Rectal smooth muscle tissue (tissue), 1 donor: ENCODE data around the gene HUS1.
A peak's percentile ranks its signal among the peaks of the same experiment; 100 is the strongest.
"Not testable (repeated sequence)": the region's sequence is repeated elsewhere in the genome, so short reads cannot be mapped to it uniquely, and the experiment has no call there.

Experiments
- H3K27ac ChIP-seq: one replicate; pipeline ENCODE4 v1.7.0; 2013; ENCODE audit warnings: low read depth, low read length, inconsistent platforms
- H3K27me3 ChIP-seq: one replicate; pipeline ENCODE4 v1.7.0; 2013; ENCODE audit warnings: low read length; ENCODE audit not compliant: control insufficient read depth, insufficient read depth
- H3K36me3 ChIP-seq: one replicate; pipeline ENCODE4 v1.7.0; 2013; ENCODE audit warnings: low read length; ENCODE audit not compliant: control insufficient read depth, insufficient read depth
- H3K4me1 ChIP-seq: one replicate; pipeline ENCODE4 v1.7.0; 2013; ENCODE audit warnings: low read length; ENCODE audit not compliant: control insufficient read depth, insufficient read depth
- H3K4me3 ChIP-seq: one replicate; pipeline ENCODE4 v1.7.0; 2013; ENCODE audit warnings: low read length
- H3K9ac ChIP-seq: one replicate; pipeline ENCODE4 v1.7.0; 2013; ENCODE audit warnings: low read length

HUS1 gene

DNA sequence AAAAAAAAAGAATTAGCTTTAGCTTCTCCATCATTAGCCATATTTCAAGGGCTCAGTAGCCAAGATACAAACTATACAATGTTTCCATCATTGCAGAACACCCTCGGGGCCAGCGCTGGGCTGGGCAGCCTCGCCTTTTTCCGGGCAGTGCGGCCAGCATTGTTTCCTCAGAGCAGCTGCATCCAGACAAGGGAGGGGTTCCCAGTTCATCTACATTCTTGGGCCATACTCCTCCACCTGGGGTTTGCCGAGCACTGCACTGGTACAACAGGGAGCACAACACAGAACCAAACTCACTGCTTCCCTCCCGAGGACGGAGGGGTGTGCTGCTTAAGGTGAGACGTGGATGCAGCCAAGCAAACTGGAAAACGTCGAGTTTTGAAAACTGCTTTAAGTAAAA lies 28.7 kb downstream of the HUS1 start:
- Histone ChIP-seq H3K9ac (no peak overlapping the region), H3K27me3 (no peaks in the 10 kb centered on the region), H3K27ac (no peak overlapping the region), H3K4me1 (no peaks in the 10 kb centered on the region), H3K36me3 (peaks cover 5% of the 10 kb centered on the region), H3K4me3 (no peak overlapping the region)

DNA sequence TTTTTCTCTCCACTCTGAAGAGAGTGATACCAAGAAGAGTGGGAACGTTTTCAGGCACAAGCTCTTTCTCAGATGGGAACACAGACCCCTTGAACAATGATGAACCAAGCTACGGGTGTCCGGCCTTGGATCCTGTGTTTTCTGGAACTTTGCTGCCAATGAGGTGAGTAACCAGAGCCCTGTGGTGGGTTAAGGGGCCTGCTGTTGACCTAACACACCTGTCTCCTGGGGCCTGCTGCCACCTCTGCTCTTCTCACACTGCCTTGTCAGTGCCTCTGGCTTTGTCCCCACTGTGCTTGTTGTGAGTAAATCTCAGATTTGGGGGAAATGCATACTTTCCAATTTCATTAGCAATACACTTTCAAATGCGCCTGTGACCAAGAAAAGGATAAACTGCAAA lies 29.7 kb downstream of the HUS1 start:
- Histone ChIP-seq H3K9ac (no peak overlapping the region), H3K4me3 (no peak overlapping the region), H3K36me3 (peaks cover 2% of the 10 kb centered on the region), H3K4me1 (no peaks in the 10 kb centered on the region), H3K27me3 (no peaks in the 10 kb centered on the region), H3K27ac (no peak overlapping the region)

DNA sequence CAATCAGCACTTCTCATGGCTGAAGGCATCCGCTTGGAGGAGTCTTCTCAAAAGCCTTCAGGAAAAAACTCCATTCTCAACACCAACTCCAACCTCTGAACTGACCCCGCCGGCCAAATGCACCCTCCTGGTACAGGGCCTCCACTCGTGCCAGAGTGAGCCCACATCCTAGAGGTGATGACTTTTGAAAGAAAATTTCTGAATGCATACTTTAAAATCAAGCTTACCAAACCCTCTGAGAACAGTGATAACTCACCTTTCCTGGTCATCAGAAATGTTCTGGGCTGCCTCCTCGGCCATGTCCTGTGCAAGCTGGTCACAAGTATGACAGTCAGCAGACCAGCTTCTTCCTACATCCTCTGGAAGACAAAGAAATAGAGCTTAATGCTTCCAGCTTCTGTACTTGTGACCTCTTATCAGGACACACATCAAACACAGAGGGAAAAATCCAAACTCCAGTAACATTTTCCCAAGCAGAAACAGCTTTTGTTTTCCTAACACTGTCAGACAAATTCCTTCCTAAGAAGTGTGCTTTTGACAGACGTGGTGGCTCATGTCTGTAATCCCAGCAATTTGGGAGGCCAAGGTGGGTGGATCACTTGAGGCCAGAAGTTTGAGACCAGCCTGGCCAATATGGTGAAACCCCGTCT lies 31.1 kb downstream of the HUS1 start, which contains the start of gene PKD1L1:
Gene PKD1L1 (minus strand): TSS at position 326 of the 650 bp plus-strand sequence. CDS start 26 bp downstream, at position 300.
- no peaks in the 10 kb centered on the region for H3K36me3 ChIP-seq
- no peaks in the 10 kb centered on the region for H3K4me1 ChIP-seq
- H3K4me3 ChIP-seq = no peak within 1 kb of the TSS
- H3K27me3 ChIP-seq = no peaks in the 10 kb centered on the region
- no peak within 1 kb of the TSS for H3K9ac ChIP-seq
- no peak within 1 kb of the TSS for H3K27ac ChIP-seq

DNA sequence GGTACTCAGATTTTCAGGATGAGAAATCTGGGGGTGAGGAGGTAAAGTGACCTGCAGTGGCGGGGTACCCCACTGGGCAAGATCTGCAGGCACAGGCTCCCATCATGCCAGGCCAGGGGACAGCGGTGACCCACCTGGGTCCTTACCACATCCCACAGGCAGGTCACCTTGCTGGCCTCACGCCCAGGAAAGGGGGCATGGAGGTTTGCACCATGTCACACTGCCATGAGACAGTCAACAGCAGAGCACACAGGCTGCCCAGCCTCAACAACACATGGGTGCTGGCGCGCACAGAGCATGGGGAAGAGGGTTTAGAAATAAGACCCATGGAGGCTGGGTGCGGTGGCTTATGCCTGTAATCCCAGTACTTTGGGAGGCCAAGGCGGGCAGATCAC lies 32.1 kb downstream of the HUS1 start:
- Histone ChIP-seq H3K36me3 (no peaks in the 10 kb centered on the region), H3K4me3 (no peak overlapping the region), H3K9ac (no peak overlapping the region), H3K27ac (no peak overlapping the region), H3K27me3 (no peaks in the 10 kb centered on the region), H3K4me1 (no peaks in the 10 kb centered on the region)

DNA sequence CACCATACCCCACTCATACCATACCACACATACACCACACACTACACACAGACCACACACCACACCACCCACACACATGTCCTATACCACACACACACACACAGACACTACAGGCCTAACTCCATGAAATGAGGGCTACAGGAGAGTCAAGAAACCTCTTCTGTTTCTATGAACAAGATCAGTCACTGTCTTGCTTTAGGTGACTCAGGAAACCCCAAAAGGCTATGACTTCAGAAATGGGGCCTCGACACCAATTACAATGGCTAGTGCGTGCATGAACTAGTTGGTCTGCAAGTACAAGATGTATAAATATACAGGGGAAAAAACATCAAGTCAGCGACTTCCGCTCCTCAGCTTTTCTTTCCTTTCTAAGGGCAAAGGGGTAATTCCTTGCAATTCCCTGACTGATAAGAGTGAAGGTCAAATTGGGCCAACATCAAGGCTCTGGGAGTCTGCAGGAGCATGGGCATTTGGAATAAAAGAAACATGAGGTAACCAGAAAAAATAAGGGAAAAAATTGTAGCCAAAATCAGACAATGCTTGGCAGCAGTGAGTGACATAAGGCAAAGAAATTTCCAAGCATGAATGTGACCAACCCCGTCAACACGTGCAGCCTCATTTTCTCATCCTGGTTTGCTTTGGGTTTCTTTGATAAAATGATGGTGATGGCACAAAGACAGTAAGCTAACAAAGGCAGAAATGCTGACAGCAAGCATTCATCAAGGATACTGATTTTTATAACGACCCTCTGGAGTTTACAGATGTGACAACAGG lies 32.6 kb downstream of the HUS1 start:
- Histone ChIP-seq H3K4me3 (no peak overlapping the region), H3K4me1 (no peaks in the 10 kb centered on the region), H3K36me3 (no peaks in the 10 kb centered on the region), H3K27me3 (no peaks in the 10 kb centered on the region), H3K27ac (no peak overlapping the region), H3K9ac (no peak overlapping the region)

DNA sequence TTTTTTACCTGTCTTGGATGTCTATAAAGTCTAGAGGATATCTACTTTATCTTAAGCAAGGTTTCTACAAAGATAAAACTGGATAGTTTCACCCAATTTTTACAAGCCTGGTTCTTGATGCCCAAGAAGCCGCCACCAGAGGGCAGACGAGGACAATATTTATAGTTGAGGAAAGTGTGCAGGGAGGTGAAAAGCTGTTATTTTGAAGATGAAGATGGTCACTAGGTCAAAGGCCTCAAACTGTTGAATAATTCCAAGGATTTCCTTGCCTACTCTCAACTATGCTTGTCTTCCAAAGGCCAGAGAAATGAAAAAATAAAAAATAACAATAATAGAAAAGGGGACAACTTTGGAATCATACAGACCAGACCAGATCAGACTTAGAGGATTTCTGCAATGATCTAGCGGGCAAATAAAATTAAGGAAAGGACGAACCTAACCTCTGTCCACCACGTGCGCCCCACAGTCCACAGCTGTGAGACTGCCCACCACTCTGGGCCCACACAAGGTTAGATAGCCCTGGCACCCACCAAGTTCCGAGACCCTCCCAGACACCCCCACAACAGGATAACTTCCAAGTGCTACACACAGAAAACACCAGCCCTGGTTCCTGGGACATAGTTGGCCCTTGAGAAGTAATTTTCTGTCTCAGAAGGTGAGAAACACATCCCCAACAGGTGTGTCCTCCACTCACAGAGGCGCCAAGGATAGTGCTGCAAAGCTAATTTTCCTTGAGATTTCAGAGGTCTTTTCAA lies 34.0 kb downstream of the HUS1 start:
- H3K4me1 ChIP-seq = no peaks in the 10 kb centered on the region
- H3K36me3 ChIP-seq = no peaks in the 10 kb centered on the region
- H3K9ac ChIP-seq = no peak overlapping the region
- H3K27ac ChIP-seq = no peak overlapping the region
- H3K27me3 ChIP-seq = no peaks in the 10 kb centered on the region
- no peak overlapping the region for H3K4me3 ChIP-seq

DNA sequence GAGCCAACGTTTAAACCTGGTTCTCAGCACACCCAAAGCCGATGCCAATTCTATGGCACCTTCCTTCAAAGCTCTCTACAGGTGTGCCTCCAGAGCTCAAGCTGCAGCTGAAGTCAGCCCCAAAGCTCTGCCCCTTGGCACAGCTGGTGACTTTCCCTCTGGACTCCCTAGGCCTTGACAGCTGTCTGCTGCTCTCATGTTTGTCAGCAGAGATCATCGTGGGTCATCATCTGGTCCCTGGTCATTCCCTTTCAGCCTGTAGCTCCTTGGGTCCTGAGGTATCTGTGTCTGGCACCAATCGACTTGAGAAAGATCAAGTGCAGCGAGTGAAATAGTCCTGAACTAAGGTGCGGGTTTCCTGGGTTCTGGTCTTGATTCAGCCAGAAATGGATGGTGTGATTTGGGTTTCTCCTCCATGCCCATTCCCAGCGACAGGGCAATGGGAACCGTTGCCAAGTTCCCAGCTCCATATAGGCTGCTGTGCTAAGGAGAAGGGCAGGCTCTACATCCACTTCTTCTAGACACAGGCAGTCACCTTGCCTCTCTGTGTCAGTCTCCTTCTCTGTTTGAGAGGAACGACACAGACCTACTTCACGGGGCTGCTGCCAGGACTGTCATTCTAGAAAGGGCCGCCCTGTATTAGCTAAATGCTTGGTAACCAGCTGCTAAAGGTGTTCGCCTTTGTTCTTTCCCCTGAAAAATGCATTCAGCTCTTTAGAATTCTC lies 34.7 kb downstream of the HUS1 start:
- H3K9ac ChIP-seq = no peak overlapping the region
- H3K27me3 ChIP-seq = no peaks in the 10 kb centered on the region
- H3K27ac ChIP-seq = no peak overlapping the region
- H3K4me1 ChIP-seq = no peaks in the 10 kb centered on the region
- H3K36me3 ChIP-seq = no peaks in the 10 kb centered on the region
- H3K4me3 ChIP-seq = no peak overlapping the region

DNA sequence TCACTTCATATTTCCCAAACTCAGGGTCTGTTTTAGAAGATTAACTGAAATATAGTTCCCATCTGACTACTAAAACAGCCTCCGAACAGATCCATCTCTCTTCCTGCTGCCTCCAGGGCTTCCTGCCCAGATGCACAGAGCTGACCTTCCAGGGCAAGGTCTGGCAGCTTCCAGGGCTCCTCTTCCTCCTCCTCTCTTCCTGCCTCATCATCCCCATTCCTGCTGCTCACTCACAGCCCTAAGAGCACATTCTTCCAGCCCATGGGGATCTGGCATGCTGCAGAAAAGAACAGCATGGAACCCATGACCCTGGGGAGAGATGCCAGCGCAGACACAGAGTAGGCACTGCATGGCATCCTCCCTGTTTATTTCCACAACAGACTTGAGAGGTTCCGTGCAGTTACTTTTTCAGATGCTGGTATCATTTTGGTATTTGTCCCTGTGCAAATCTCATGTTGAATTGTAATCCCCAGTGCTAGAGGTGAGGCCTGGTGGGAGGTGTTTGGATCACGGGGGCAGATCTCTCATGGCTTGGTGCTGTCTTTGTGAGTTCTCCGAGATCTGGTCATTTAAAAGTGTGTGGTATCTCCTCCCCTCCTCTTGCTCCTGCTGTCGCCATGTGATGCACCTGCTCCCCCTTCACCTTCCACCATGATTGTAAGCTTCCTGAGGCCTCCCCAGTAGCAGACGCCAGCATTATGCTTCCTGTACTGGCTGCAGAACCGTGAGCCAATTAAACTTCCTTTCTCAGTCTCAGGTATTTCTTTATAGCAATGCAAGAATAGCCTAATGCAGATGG lies 35.5 kb downstream of the HUS1 start:
- no peak overlapping the region for H3K9ac ChIP-seq
- H3K27ac ChIP-seq = no peak overlapping the region
- H3K4me3 ChIP-seq = no peak overlapping the region
- H3K4me1 ChIP-seq = no peaks in the 10 kb centered on the region
- H3K36me3 ChIP-seq = no peaks in the 10 kb centered on the region
- no peaks in the 10 kb centered on the region for H3K27me3 ChIP-seq

DNA sequence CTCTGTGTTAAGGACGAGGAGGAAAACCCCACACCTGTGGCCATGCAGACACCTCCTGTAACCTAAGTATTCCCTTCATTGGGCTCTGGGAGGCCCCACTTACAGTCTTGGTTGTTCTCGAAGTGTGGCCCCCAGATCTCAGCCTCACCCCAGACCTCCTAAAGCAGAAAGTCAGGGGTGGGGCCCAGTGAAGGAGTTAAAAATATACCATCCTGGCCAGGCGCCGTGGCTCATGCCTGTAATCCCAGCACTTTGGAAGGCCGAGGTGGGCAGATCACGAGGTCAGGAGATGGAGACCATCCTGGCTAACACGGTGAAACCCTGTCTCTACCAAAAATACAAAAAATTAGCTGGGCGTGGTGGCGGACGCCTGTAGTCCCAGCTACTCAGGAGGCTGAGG lies 36.8 kb downstream of the HUS1 start:
- H3K27me3 ChIP-seq, H3K4me1 ChIP-seq, H3K27ac ChIP-seq, H3K36me3 ChIP-seq, H3K4me3 ChIP-seq, H3K9ac ChIP-seq: not testable (repeated sequence)

DNA sequence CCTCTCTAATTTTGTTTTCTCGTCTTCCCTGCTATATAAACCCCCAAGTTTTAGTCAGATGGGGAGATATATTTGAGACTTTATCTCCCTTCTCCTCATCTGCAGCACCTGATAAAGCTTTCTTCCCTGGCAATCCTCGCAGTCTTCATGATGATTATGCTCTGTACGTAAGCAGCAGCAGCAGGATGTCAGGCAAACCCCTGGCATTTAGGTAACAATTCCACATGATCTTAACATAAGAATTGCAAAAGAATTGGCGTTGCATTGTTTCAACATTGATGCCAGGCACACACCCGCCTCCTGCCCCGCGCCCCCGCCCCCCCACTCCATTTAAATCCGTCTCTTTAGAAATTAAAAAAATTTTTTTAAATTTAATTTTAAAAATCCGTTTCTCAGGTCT lies 37.3 kb downstream of the HUS1 start:
- H3K27me3 ChIP-seq = no peaks in the 10 kb centered on the region
- H3K9ac ChIP-seq = no peak overlapping the region
- H3K4me1 ChIP-seq = no peaks in the 10 kb centered on the region
- H3K36me3 ChIP-seq = no peaks in the 10 kb centered on the region
- H3K4me3 ChIP-seq = no peak overlapping the region
- no peak overlapping the region for H3K27ac ChIP-seq

DNA sequence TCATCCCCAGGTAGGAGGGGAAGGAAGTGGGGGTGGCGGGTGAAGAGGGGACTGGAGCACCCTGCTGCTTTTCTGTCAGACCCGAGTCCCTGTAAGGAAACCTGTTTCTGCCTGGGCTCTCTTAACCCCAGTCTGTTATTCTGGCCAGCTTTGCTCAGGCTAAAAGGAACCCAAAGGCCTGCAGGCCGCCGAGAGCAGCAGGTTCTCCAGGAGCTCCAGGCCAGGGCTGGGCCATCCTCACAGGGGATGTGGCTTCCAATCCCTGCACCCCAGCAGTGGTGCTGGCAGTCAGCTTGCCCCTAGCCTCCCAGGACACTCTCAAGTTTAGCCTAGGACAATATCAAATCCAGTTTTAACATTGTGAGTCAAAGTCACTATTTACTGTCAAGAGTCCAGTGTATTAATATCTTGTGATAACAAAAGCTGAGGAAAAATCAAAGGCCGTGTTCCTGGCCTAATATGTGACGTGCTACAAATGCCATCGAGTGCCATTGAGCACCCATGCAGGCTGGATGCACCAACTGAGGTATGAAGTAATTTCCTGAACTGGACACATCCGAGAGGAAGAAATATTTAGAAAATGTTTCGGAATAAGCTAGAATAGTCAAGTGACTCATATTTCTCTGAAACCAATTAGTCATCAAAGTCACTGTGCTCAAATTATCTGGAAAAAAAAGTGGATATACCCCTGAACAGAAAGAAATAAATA lies 38.1 kb downstream of the HUS1 start:
- Histone ChIP-seq H3K9ac (no peak overlapping the region), H3K36me3 (no peaks in the 10 kb centered on the region), H3K27ac (peak overlapping the region; percentile 21), H3K4me1 (no peaks in the 10 kb centered on the region), H3K4me3 (peak overlapping the region; percentile 8), H3K27me3 (no peaks in the 10 kb centered on the region)
